Measurements from ENCODE around the gene KMT2C.

- no peak for TF ChIP-seq EP300 (IDR thresholded peaks at IDR 0.05)
- no peak for TF ChIP-seq CTCF (IDR thresholded peaks at IDR 0.05)
- no peak for TF ChIP-seq POLR2A (IDR thresholded peaks at IDR 0.05; ENCODE audit: low read depth)
- TF ChIP-seq POLR2AphosphoS5 (IDR thresholded peaks at IDR 0.05) = no peak
Observed at GRCh38 chr7:152392254-152392653, 43.5 kb downstream of the KMT2C start.

Measured in esophagus muscularis mucosa (tissue), 4 donors.